B cell (primary cell): ENCODE results near the gene CRAT.

Source experiments
- CTCF ChIP-seq: fragments of 200-600 bp; IDR thresholded peaks from one replicate; pipeline ENCODE4 v1.8.0; 2022; ENCODE audit warnings: antibody characterized with exemption, mild to moderate bottlenecking
- EZH2 ChIP-seq: IDR thresholded peaks from 2 replicates; pipeline ENCODE4 v1.6.1; 2012; ENCODE audit warnings: borderline replicate concordance, low read depth, mild to moderate bottlenecking, moderate library complexity, low read length; ENCODE audit not compliant: insufficient read depth, poor library complexity, severe bottlenecking

- TF ChIP-seq CTCF (no peak), EZH2 (no peak)
Measured at GRCh38 chr9:129105857-129106694, 4.5 kb downstream of the CRAT start.
